Stimulated activated CD4-positive, alpha-beta T cell treated with anti-CD3 and anti-CD28 coated beads, Interleukin-2, amount 100 ng/mL, for 48 hours (primary cell): ENCODE data around the gene MEOX1.
"Not testable (repeated sequence)": the region's sequence is repeated elsewhere in the genome, so short reads cannot be mapped to it uniquely, and the experiment has no call there.

ENCODE experiments used
- DNase-seq, 2 donors: peaks; one replicate each; pipeline ENCODE4 v3.0.0-alpha.2; 2020

The MEOX1 gene

GRCh38 chr17:43661699-43662412 lies at the start of gene MEOX1:
Gene MEOX1 (minus strand): TSS chr17:43661922. CDS start chr17:43661534, 388 bp downstream.
- peak; percentile 25 to 35 for DNase-seq

GRCh38 chr17:43710101-43710500 lies 48.4 kb upstream of the MEOX1 start:
- DNase-seq, result no peak

GRCh38 chr17:43709210-43709609 lies 47.5 kb upstream of the MEOX1 start:
- DNase-seq, result no peak

- no peak for DNase-seq
These were observed 45.5 kb upstream of the MEOX1 start for GRCh38 chr17:43707184-43707583.

- DNase-seq, result no peak
These were observed 44.5 kb upstream of the MEOX1 start for GRCh38 chr17:43706235-43706634.

- no peak for DNase-seq
These were observed 41.9 kb upstream of the MEOX1 start for GRCh38 chr17:43703630-43704029.

GRCh38 chr17:43702637-43703036 lies 40.9 kb upstream of the MEOX1 start:
- no peak for DNase-seq

GRCh38 chr17:43701318-43701743 lies 39.6 kb upstream of the MEOX1 start:
- peak; percentile 40 to 43 for DNase-seq

GRCh38 chr17:43699438-43699756 lies 37.7 kb upstream of the MEOX1 start:
- DNase-seq, result no peak

GRCh38 chr17:43698678-43699437 lies 37.1 kb upstream of the MEOX1 start:
- no peak for DNase-seq

GRCh38 chr17:43697937-43698336 lies 36.2 kb upstream of the MEOX1 start:
- DNase-seq, result no peak

- DNase-seq, result no peak
These were observed 35.2 kb upstream of the MEOX1 start for GRCh38 chr17:43696891-43697290.

GRCh38 chr17:43695970-43696865 lies 34.5 kb upstream of the MEOX1 start:
- DNase-seq, result no peak

- DNase-seq, result peak; percentile 71 to 74
These were observed 32.6 kb upstream of the MEOX1 start for GRCh38 chr17:43694081-43694870.

GRCh38 chr17:43691317-43691693 lies 29.6 kb upstream of the MEOX1 start:
- no peak for DNase-seq

GRCh38 chr17:43690624-43691316 lies 29.0 kb upstream of the MEOX1 start:
- no peak for DNase-seq

- no peak for DNase-seq
These were observed 28.1 kb upstream of the MEOX1 start for GRCh38 chr17:43689814-43690213.

- no peak for DNase-seq
These were observed 27.4 kb upstream of the MEOX1 start for GRCh38 chr17:43689131-43689530.

- DNase-seq, result not testable (repeated sequence)
These were observed 25.2 kb upstream of the MEOX1 start for GRCh38 chr17:43686957-43687356.

- no peak for DNase-seq
These were observed 22.4 kb upstream of the MEOX1 start for GRCh38 chr17:43683928-43684653.

GRCh38 chr17:43680461-43680860 lies 18.7 kb upstream of the MEOX1 start:
- no peak for DNase-seq
